SK-N-SH (cell line): ENCODE measurements around the gene AOAH.

Experiments used
- EP300 ChIP-seq, 2 experiments: IDR thresholded peaks; 2 replicates each; pipeline versions ENCODE4 v1.4.0 to v1.6.1; 2012; ENCODE audit warnings: borderline replicate concordance in 1 of 2, low read depth in 1 of 2, low read length in 1 of 2
- TF ChIP-seq, protein P1 (sequence below): IDR thresholded peaks from 2 replicates; pipeline ENCODE4 v1.6.1; 2012; ENCODE audit warnings: mild to moderate bottlenecking, low read depth, low read length, moderate library complexity
- TF ChIP-seq, protein P2 (sequence below): fragments of 200-600 bp; sonication (generic); IDR thresholded peaks from 2 replicates; pipeline ENCODE4 v1.6.1; 2017; ENCODE audit warnings: antibody characterized with exemption, mild to moderate bottlenecking, moderate library complexity

DNA sequence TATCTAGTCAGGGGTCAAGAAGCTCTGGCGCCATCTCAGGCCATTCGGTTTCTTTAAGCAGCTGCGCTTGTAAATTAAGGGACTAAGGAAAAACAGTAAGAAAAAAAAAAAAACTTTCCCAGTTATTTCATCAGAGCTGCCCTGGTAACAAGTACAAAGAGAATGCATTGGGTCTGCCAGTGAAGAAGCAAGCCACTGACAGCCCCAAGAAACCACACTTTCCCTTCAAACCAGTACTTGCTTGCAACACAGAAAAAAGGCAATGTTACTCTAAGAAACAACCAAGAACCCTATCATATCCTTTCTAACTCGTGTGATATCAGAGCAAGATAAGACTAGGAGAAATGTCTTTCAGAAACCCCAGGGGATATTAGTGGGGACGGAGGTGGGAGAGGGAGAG is 40.6 kb upstream of the AOAH start:
- TF ChIP-seq EP300 (IDR thresholded peaks at IDR 0.05; ENCODE audit: borderline replicate concordance in 1 of 2, low read depth in 1 of 2, low read length in 1 of 2): no peak
- TF ChIP-seq, protein P1, sequence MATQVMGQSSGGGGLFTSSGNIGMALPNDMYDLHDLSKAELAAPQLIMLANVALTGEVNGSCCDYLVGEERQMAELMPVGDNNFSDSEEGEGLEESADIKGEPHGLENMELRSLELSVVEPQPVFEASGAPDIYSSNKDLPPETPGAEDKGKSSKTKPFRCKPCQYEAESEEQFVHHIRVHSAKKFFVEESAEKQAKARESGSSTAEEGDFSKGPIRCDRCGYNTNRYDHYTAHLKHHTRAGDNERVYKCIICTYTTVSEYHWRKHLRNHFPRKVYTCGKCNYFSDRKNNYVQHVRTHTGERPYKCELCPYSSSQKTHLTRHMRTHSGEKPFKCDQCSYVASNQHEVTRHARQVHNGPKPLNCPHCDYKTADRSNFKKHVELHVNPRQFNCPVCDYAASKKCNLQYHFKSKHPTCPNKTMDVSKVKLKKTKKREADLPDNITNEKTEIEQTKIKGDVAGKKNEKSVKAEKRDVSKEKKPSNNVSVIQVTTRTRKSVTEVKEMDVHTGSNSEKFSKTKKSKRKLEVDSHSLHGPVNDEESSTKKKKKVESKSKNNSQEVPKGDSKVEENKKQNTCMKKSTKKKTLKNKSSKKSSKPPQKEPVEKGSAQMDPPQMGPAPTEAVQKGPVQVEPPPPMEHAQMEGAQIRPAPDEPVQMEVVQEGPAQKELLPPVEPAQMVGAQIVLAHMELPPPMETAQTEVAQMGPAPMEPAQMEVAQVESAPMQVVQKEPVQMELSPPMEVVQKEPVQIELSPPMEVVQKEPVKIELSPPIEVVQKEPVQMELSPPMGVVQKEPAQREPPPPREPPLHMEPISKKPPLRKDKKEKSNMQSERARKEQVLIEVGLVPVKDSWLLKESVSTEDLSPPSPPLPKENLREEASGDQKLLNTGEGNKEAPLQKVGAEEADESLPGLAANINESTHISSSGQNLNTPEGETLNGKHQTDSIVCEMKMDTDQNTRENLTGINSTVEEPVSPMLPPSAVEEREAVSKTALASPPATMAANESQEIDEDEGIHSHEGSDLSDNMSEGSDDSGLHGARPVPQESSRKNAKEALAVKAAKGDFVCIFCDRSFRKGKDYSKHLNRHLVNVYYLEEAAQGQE: no peak
- TF ChIP-seq, protein P2, sequence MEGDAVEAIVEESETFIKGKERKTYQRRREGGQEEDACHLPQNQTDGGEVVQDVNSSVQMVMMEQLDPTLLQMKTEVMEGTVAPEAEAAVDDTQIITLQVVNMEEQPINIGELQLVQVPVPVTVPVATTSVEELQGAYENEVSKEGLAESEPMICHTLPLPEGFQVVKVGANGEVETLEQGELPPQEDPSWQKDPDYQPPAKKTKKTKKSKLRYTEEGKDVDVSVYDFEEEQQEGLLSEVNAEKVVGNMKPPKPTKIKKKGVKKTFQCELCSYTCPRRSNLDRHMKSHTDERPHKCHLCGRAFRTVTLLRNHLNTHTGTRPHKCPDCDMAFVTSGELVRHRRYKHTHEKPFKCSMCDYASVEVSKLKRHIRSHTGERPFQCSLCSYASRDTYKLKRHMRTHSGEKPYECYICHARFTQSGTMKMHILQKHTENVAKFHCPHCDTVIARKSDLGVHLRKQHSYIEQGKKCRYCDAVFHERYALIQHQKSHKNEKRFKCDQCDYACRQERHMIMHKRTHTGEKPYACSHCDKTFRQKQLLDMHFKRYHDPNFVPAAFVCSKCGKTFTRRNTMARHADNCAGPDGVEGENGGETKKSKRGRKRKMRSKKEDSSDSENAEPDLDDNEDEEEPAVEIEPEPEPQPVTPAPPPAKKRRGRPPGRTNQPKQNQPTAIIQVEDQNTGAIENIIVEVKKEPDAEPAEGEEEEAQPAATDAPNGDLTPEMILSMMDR: no peak
